ENCODE measurements around the gene EHD4. TPM values are rescaled to one million over a fixed set of nuclear protein-coding genes. Genes with fewer than 3 reads are reported as not detected.
A peak's percentile ranks its signal among the peaks of the same experiment; 100 is the strongest.

EHD4 gene
- total and polyA plus RNA-seq, 9 donors: 23.1 to 38.8 (median 30.2) TPM

DNA sequence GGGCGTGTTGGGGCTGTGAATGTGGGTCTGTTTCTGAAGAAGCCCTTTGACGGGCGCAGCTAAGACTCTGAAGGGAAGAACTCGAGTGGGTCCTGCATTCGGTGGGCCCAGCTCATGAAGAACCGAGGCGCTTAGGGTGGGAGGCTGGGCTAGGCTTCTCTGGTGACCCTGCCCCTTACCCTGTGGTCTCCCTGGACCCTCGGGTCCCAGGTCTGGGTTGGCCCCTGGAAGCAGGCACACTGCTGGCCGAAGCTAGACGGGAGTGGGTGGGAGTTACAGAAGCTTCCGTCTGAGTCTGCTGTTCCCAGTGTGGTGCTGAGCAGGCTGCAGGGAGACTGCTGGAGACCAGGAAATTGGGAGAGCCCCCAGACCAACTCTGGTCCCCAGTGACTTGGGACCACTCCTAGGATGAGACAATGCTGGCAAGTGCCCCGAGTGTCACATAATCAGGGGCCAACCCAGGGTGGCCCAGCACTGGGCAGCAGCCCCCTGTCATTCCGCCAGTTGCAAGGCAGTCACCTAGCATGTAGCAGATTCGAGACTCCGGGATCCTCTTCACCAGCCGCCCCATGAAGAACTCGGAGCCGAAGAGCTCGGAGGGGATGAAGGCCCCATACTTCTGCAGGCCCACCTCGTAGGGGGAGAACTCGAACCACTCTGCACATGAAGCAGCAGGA lies 16.7 kb upstream of the EHD4 start:
- DNase-seq: no peak
- Histone ChIP-seq H3K27me3 (ENCODE audit: control insufficient read depth, insufficient read depth, low read length) (peaks cover 3% of the 10 kb centered on the region), H3K4me1 (ENCODE audit: control insufficient read depth, insufficient read depth, low read length) (peaks cover 4% of the 10 kb centered on the region), H3K36me3 (ENCODE audit: control insufficient read depth, insufficient read depth, low read length) (no peaks in the 10 kb centered on the region), H3K27ac (ENCODE audit: low read length) (no peak overlapping the region), H3K4me3 (ENCODE audit: low read length) (no peak overlapping the region), H3K9me3 (replicated peaks; ENCODE audit: control insufficient read depth, low read depth, low read length) (no peaks in the 10 kb centered on the region)
- WGBS (ENCODE audit: insufficient coverage): 74% methylated on average over 18 of the region's 21 CpGs

DNA sequence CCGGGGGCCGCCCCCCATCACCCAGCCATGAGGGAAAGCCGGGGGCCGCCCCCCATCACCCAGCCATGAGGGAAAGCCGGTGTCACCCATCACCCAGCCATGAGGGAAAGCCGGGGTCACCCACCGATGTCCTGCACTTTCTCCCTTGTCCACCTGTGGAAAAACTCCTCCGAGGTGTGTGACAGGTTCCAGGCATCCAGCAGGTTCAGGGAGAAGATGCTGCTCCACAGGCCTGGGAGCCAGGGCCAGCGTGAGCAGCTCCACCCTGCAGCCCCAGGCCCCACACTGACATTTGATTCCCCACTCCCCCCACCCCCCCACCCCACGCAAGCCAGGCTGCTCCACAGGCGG lies 15.5 kb upstream of the EHD4 start:
- peaks cover 4% of the 10 kb centered on the region for H3K4me1 ChIP-seq (ENCODE audit: control insufficient read depth, insufficient read depth, low read length)
- H3K4me3 ChIP-seq (ENCODE audit: low read length): no peak overlapping the region
- peaks cover 3% of the 10 kb centered on the region for H3K27me3 ChIP-seq (ENCODE audit: control insufficient read depth, insufficient read depth, low read length)
- DNase-seq: no peak
- no peaks in the 10 kb centered on the region for H3K9me3 ChIP-seq (replicated peaks; ENCODE audit: control insufficient read depth, low read depth, low read length)
- WGBS (ENCODE audit: insufficient coverage): 70% methylated on average over 7 of the region's 11 CpGs
- no peaks in the 10 kb centered on the region for H3K36me3 ChIP-seq (ENCODE audit: control insufficient read depth, insufficient read depth, low read length)
- H3K27ac ChIP-seq (ENCODE audit: low read length): no peak overlapping the region

DNA sequence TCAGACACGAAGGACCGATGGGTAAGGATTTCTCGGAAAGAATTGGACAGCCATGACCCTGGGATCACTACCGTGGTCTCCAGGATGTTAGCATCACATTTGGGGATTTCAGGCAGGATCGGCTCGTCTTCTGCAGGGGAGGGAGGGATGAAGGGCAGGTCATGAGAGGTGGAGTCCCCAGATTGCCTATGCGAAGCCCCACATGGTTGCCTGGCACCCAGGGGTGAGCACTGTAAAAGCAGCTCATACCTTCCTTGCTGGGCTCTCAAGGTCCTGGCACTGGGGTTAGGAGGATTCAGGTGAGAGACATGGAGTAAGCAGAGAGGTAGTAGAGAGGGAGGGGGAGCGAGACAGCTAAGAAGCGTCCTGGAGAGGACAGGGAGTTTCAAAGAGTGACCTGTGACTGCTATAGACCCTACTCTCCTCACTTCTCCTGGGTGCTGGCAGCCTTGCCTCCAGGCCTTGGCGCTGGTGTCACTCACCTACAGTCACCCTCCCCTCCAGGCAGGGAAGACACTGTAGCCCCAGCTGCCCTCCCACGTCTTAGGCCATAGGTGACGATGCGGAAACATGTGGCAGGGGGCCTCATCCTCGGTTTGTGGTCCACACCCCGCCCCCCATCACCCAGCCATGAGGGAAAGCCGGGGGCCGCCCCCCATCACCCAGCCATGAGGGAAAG lies 15.0 kb upstream of the EHD4 start:
- H3K27ac ChIP-seq (ENCODE audit: low read length): no peak overlapping the region
- H3K36me3 ChIP-seq (ENCODE audit: control insufficient read depth, insufficient read depth, low read length): no peaks in the 10 kb centered on the region
- no peak overlapping the region for H3K4me3 ChIP-seq (ENCODE audit: low read length)
- no peak for DNase-seq
- 56% methylated on average over 8 of the region's 17 CpGs for WGBS (ENCODE audit: insufficient coverage)
- peaks cover 3% of the 10 kb centered on the region for H3K27me3 ChIP-seq (ENCODE audit: control insufficient read depth, insufficient read depth, low read length)
- peaks cover 4% of the 10 kb centered on the region for H3K4me1 ChIP-seq (ENCODE audit: control insufficient read depth, insufficient read depth, low read length)
- no peaks in the 10 kb centered on the region for H3K9me3 ChIP-seq (replicated peaks; ENCODE audit: control insufficient read depth, low read depth, low read length)

DNA sequence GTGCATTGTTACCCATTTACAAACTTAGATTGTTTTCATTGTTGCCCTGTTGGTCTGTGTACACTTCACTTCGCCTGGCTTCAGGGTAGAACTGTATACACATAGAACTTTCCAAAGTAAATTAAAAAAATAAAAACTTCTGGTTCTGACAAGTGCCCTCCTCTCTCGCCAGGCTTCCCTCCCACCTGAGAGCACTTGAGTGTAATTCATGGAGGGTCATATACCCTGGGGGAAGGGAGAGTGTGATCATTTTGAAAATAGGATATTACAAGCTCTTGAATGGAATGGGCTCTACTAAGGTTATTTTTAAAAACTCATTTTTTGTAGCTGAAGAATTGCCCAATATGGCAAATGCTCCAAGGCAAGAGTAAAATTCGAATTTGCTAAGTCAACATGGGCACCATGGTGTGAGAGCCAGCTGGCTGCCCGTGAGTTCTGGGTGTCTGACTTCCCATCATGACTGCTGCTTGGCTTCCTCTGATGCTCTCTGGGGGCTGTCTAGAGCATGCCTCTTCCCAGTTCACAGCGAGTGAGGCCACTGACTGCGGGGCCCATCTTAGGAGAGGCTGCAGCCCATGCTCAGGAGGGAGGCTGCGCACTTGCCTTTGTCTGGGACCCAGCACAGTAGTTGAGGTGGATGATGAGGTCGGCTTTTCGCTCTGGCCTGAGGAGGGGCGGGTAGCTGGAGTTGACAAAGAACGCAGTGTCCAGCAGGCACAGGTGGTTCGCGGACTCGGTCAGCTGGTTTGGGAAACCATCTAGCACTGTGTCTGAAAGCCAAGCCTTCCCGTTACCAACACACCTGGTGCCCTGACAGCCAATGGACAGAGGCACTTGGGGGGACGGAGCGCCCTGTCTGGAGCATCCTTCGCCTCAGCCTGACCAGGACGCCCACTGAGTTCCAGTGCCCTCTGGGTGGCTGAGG lies 13.1 kb upstream of the EHD4 start:
- Histone ChIP-seq H3K36me3 (ENCODE audit: control insufficient read depth, insufficient read depth, low read length) (no peaks in the 10 kb centered on the region), H3K4me1 (ENCODE audit: control insufficient read depth, insufficient read depth, low read length) (peaks cover 7% of the 10 kb centered on the region), H3K4me3 (ENCODE audit: low read length) (no peak overlapping the region), H3K9me3 (replicated peaks; ENCODE audit: control insufficient read depth, low read depth, low read length) (no peaks in the 10 kb centered on the region), H3K27me3 (ENCODE audit: control insufficient read depth, insufficient read depth, low read length) (peaks cover 3% of the 10 kb centered on the region), H3K27ac (ENCODE audit: low read length) (no peak overlapping the region)
- 78% methylated on average over 13 of the region's 19 CpGs for WGBS (ENCODE audit: insufficient coverage)
- no peak for DNase-seq

DNA sequence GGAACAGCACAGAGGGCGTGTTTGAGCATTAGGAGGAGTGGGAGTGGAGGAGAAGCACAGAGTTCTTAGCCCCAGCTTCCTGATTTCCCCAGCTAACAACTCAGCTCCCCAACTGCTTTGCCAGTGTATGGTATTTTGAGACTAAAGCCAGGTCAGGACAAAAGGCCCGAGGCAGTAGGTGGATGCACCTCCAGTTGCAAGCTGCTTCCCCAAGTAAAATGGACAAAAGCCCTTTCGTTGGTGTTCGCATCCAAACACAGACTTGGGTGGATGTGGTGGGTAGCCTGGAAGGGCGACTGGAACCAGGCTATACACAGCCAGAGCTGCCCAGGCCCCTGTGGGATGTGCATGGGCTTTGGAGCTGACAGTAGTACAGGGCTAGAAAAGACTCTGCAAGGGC lies 12.3 kb upstream of the EHD4 start:
- no peak overlapping the region for H3K4me3 ChIP-seq (ENCODE audit: low read length)
- WGBS (ENCODE audit: insufficient coverage): 81% methylated on average over 4 of the region's 5 CpGs

DNA sequence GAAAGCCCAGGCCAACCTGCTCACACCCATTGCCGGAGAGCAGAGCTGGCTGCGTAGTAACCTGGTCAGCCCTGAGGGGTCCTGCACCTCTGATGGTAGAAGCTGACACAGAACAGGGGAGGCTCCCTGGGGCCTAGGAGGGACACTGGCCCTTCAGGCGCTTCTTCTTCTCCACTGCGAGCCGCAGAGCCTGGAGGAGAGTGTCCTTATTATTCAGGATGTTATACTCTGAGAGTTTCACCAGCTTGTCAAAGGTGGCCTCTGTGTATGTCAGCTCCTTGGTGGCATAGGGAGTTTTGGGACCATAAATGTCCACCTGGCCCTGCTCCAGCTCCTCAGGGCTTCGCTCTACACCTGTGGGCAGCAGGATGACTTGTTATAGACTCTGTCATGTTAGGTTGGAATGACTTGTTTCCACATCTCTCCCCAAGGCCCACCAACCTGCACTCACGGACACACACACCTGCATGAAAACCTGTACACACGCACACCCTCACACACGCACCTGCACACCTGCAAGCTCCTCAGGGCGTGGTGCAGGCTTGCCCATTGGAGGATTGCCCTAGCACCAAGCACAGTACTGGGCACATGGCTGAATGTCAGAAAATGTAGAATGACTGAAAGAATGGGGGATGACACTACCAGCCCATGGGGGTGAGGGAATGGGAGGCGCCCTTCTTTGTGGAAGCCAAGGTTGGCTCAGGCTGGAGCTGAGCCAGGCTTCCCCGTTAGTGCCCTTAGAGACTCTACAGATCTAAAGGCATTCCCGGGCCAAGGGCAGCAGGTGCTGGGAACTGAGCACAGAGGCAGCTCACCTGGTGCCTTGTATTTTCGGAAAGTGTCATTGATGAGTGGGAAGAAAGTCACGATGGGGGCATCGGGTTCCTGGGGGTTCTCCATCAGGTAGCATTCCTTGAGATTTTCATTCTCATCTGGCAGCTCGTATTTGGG lies 11.5 kb upstream of the EHD4 start:
- Histone ChIP-seq H3K9me3 (replicated peaks; ENCODE audit: control insufficient read depth, low read depth, low read length) (no peaks in the 10 kb centered on the region), H3K27me3 (ENCODE audit: control insufficient read depth, insufficient read depth, low read length) (no peaks in the 10 kb centered on the region), H3K27ac (ENCODE audit: low read length) (no peak overlapping the region), H3K4me1 (ENCODE audit: control insufficient read depth, insufficient read depth, low read length) (peaks cover 3% of the 10 kb centered on the region), H3K4me3 (ENCODE audit: low read length) (no peak overlapping the region), H3K36me3 (ENCODE audit: control insufficient read depth, insufficient read depth, low read length) (no peaks in the 10 kb centered on the region)
- WGBS (ENCODE audit: insufficient coverage): 90% methylated on average over 12 of the region's 17 CpGs
- DNase-seq: no peak

More for the DNA sequence above, 12.3 kb upstream of the EHD4 start:
- H3K27me3 ChIP-seq (ENCODE audit: control insufficient read depth, insufficient read depth, low read length): no peaks in the 10 kb centered on the region
- H3K36me3 ChIP-seq (ENCODE audit: control insufficient read depth, insufficient read depth, low read length): no peaks in the 10 kb centered on the region
- H3K9me3 ChIP-seq (replicated peaks; ENCODE audit: control insufficient read depth, low read depth, low read length): no peaks in the 10 kb centered on the region
- no peak for DNase-seq
- H3K27ac ChIP-seq (ENCODE audit: low read length): no peak overlapping the region
- peaks cover 7% of the 10 kb centered on the region for H3K4me1 ChIP-seq (ENCODE audit: control insufficient read depth, insufficient read depth, low read length)

DNA sequence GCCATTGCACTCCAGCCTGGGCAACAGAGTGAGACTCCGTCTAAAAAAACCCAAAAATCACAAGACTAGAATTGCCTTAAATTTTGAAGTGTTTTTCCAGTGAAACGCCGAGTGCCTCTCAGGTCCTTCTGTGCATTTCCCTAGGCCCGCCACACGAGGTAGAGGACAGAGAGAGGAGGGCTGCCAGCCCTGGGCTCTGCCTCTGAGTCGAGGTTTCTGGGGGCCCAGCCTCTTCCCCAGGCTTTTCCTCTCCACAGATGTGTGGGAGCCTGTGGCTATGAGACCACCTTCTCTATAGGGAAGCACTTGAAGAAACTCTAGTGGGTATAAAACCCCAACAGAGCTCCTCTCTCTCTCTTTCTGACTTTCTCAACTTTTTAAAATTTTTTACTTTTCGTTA lies 10.9 kb upstream of the EHD4 start:
- Histone ChIP-seq H3K4me1 (ENCODE audit: control insufficient read depth, insufficient read depth, low read length) (peaks cover 3% of the 10 kb centered on the region), H3K27me3 (ENCODE audit: control insufficient read depth, insufficient read depth, low read length) (no peaks in the 10 kb centered on the region), H3K9me3 (replicated peaks; ENCODE audit: control insufficient read depth, low read depth, low read length) (no peaks in the 10 kb centered on the region), H3K4me3 (ENCODE audit: low read length) (no peak overlapping the region), H3K27ac (ENCODE audit: low read length) (no peak overlapping the region), H3K36me3 (ENCODE audit: control insufficient read depth, insufficient read depth, low read length) (no peaks in the 10 kb centered on the region)
- DNase-seq: no peak
- WGBS (ENCODE audit: insufficient coverage): 74% methylated on average over 5 of the region's 7 CpGs

DNA sequence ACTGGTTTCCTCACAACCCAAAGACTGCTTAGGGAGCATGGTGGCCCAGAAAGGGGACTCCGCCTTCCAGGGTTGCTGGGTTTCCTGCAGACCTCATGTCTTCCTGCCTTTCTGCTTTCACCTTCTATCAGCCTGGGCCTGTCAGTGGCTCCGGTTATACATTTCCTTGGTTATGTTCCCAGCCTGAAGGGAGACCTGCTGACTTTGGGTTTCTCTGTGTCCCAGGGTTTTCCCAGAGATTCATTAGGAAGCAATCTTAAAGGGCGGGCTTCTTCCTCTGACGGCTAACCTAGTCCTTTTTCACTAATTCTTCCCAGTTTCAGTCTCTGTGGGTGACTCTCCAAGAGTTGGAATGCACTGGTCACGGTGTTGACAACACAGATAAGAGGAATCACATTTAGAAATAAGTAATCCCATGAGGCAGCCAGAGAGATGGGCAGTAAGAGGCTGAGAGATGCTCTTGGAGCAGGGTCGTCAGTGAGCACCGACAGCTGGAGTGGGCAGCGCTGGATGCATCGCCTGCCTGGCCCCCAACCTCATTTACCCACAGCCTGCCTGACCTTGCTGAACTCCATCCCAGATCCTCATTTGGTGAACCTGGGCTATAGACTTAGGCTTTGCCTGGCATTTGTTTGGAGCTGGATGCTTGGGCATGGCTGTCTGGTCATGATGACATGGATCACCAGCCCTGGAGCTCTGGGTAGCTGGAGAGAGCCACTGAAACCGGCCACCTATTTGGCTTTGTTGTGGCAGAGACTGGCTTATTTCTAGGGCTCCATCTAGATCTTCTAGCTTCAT lies 10.0 kb upstream of the EHD4 start:
- H3K27ac ChIP-seq (ENCODE audit: low read length): no peak overlapping the region
- no peak overlapping the region for H3K4me3 ChIP-seq (ENCODE audit: low read length)
- peak; percentile 27 for DNase-seq
- H3K4me1 ChIP-seq (ENCODE audit: control insufficient read depth, insufficient read depth, low read length): peaks cover 3% of the 10 kb centered on the region
- no peaks in the 10 kb centered on the region for H3K36me3 ChIP-seq (ENCODE audit: control insufficient read depth, insufficient read depth, low read length)
- WGBS (ENCODE audit: insufficient coverage): 74% methylated on average over 5 of the region's 10 CpGs
- H3K27me3 ChIP-seq (ENCODE audit: control insufficient read depth, insufficient read depth, low read length): no peaks in the 10 kb centered on the region
- H3K9me3 ChIP-seq (replicated peaks; ENCODE audit: control insufficient read depth, low read depth, low read length): no peaks in the 10 kb centered on the region
